GM21723 (cell line): ENCODE data around the gene MSRB1.
A peak's percentile ranks its signal among the peaks of the same experiment; 100 is the strongest.

Experiments
- ATAC-seq: cut with Tn5 transposase; IDR thresholded peaks from one replicate; pipeline ENCODE4 v1.9.1; 2021; ENCODE audit warnings: mild to moderate bottlenecking, moderate library complexity; ENCODE audit not compliant: unreplicated experiment

Gene MSRB1

GRCh38 chr16:1979271-1980029 lies 36.5 kb upstream of the MSRB1 start:
- ATAC-seq: no peak

- no peak for ATAC-seq
These were observed 35.6 kb upstream of the MSRB1 start for GRCh38 chr16:1978476-1979120.

DNA sequence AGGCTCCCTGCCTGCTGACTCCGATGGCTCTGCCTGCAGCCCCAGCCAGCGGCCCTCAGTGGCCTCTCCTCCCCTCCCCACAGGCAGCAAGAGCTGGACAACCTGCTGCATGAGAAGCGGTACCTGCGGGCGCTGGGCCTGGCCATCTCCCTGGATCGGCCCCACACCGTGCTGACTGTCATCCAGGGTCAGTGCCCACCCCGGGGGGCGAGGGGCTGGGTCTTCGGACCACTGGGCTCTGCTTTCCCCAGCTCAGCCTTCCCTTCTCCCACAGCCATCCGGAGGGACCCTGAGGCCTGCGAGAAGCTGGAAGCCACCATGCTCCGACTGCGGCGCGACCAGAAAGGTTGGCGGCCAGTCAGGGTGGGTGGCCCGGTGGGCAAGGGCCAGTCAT lies 34.9 kb upstream of the MSRB1 start:
- ATAC-seq: no peak

GRCh38 chr16:1976951-1977874 lies 34.2 kb upstream of the MSRB1 start:
- ATAC-seq: no peak

DNA sequence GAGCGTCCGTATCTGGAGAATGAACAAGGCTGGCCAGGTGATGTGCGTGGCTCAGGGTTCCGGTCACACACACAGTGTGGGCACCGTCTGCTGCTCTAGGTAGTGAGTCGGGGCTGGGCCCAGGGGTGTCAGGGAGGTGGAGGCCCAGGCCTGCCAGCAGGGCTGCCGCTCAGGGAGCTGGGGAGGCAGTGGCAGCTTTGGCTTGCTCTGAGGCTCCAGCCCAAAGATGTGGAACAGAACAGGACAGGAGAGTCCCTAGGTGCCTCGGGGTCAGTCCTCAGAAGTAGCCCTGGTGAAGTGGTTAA lies 33.2 kb upstream of the MSRB1 start:
- no peak for ATAC-seq

GRCh38 chr16:1975432-1976215 lies 32.6 kb upstream of the MSRB1 start:
- no peak for ATAC-seq

DNA sequence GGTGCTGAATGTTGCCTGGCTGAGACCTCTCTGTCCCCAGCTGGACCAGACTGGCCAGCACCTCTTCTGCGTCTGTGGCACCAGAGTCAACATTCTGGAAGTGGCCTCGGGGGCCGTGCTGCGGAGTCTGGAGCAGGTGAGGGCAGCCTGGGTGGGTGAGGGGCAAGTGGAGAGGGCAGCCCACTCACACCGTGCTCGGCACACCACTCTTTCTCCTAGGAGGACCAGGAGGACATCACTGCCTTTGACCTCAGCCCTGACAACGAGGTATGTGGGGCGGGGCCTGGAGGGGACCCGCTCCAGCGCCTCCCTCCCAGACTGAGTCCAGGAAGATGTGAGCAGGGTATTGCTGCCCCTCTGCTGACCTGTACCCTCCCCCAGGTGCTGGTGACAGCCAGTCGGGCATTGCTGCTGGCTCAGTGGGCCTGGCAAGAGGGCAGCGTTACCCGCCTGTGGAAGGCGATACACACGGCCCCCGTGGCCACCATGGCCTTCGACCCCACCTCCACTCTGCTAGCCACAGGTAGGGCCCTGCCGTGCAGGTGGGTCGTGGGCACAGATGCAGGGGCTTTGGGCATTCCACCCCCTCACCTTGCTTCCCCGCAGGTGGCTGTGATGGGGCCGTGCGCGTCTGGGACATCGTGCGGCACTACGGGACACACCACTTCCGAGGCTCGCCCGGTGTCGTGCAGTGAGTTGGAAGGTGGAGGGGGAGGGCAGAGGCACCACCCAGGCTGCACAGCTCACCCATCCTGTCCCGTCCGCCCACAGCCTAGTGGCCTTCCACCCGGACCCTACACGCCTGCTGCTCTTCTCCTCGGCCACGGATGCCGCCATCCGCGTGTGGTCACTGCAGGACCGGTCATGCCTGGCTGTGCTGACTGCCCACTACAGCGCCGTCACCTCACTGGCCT lies 31.4 kb upstream of the MSRB1 start:
- no peak for ATAC-seq

GRCh38 chr16:1973461-1974156 lies 30.6 kb upstream of the MSRB1 start:
- ATAC-seq: no peak

DNA sequence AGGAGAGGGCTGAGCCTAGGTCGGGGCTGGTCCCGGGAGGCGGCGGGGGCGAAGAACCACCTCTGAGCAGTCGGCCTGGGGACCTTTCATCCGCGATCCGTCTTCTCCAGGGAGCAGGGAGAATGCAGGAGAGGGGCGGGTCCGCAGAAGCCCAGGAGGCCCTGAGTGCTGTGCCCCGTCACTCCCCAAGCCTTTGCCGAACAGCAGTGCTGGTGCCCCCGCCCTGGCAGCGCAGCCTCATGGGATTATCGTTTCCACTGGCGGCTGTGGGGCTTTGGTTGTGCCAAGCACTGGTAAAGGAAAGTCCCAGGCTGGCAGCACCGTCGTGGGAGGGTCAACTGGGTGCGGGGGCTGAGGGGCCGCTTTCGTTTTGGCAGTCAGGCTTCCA lies 29.5 kb upstream of the MSRB1 start:
- ATAC-seq: no peak

- ATAC-seq: peak; percentile 64
These were observed 28.9 kb upstream of the MSRB1 start, which contains the start of gene TBL3 for GRCh38 chr16:1971796-1972489. TSS of gene TBL3 (plus strand) at chr16:1972053. CDS start at chr16:1972165, 112 bp downstream.

DNA sequence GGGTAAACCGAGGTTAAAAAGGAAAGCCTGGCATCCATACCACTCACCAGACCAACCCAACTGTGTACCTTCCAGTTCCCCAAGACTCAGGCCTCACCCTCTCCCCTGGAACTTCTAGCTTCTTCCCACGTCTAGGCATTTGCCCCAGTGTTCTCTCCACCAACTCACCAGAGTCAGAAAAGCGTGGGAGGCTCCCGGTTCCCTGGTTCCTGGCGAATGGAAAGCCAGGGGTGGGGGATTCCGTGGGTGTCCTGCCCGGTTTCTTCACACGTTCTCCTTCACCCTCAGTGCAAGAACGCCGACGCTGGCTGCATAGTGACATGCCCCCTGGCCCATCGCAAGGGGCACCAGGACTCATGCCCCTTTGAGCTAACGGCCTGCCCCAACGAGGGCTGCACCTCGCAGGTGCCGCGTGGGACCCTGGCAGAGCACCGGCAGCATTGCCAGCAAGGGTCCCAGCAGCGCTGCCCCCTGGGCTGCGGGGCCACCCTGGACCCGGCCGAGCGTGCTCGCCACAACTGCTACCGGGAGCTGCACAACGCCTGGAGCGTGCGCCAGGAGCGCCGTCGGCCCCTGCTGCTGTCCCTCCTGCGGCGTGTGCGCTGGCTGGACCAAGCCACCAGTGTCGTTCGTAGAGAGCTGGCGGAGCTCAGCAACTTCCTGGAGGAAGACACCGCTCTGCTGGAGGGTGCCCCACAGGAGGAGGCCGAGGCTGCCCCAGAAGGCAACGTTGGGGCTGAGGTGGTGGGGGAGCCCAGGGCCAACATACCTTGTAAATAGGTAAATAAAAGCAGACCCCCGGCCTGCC lies 25.4 kb upstream of the MSRB1 start:
- no peak for ATAC-seq

DNA sequence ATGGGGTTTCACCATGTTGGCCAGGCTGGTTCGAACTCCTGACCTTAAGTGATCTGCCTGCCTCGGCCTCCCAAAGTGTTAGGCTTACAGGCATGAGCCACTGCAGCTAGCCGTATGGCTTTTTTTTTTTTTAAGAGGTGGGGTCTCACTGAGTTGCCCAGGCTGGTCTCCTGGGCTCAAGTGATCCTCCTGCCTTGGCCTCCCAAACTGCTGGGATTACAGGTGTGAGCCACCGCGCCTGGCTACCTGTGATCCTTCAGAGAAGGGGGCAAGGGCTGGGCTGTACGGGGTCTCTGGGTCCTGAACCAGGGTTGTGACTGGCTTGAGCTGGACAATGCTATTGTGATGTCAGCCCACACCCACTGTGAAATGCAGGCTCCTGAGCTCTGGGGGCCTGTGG lies 23.5 kb upstream of the MSRB1 start, which contains the start of gene RNF151:
RNF151 (plus strand) TSS at position 397 of the 400 bp plus-strand sequence. CDS start 26 bp downstream, outside the sequence.
- ATAC-seq: no peak

- ATAC-seq: no peak
These were observed 22.5 kb upstream of the MSRB1 start for GRCh38 chr16:1965396-1966001.

- ATAC-seq: peak; percentile 65
These were observed 21.8 kb upstream of the MSRB1 start, which contains the start of gene RPS2 for GRCh38 chr16:1964506-1965395. TSS of gene RPS2 (minus strand) at chr16:1964826. CDS start at chr16:1964625, 201 bp downstream.

DNA sequence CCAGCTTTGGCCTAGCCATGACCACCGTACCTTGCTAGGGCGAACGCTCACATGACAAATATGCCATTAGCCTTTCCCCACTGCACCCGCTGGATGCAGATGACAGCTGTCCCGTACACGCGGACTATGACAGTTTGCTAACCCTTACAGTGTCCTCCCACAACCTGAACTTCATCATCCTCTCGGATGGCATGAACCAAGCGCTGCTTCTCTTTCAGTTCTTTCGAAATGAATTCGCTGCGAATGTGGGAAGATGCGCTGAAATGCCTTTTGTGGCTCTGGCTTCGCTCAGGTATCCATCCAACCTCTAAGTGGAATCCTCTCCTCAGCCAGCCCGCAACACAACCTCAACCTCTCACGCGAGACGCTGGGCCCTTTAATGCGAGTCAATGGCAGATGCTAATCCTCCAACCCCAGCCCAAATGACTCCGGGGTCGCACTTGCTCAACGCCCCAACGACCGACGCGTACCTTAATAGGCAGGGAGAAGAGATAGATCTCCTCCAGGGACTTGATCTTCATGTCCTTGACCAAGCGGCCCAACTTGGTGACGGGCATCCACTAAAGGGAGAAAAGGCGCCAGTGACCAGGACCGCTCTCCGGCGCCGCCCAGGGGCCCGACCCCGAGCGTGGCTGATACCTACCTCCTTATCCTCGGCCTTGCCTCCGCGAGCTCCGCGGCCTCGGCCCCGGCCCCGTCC lies 21.0 kb upstream of the MSRB1 start:
- peak; percentile 10 for ATAC-seq
